Stimulated activated CD4-positive, alpha-beta T cell treated with anti-CD3 and anti-CD28 coated beads, TNF-alpha, amount 100 ng/mL, for 48 hours (primary cell): ENCODE measurements around the gene GRK4.

ENCODE experiments used
- DNase-seq, 3 donors: peaks; one replicate each; pipeline ENCODE4 v3.0.0-alpha.2; 2020; ENCODE audit warnings: low read depth in 3 of 3

GRK4 gene

GRCh38 chr4:3070709-3071500, 107.5 kb downstream of the GRK4 start:
- DNase-seq, result no peak

GRCh38 chr4:3071811-3072210, 108.4 kb downstream of the GRK4 start:
- no peak for DNase-seq

DNA sequence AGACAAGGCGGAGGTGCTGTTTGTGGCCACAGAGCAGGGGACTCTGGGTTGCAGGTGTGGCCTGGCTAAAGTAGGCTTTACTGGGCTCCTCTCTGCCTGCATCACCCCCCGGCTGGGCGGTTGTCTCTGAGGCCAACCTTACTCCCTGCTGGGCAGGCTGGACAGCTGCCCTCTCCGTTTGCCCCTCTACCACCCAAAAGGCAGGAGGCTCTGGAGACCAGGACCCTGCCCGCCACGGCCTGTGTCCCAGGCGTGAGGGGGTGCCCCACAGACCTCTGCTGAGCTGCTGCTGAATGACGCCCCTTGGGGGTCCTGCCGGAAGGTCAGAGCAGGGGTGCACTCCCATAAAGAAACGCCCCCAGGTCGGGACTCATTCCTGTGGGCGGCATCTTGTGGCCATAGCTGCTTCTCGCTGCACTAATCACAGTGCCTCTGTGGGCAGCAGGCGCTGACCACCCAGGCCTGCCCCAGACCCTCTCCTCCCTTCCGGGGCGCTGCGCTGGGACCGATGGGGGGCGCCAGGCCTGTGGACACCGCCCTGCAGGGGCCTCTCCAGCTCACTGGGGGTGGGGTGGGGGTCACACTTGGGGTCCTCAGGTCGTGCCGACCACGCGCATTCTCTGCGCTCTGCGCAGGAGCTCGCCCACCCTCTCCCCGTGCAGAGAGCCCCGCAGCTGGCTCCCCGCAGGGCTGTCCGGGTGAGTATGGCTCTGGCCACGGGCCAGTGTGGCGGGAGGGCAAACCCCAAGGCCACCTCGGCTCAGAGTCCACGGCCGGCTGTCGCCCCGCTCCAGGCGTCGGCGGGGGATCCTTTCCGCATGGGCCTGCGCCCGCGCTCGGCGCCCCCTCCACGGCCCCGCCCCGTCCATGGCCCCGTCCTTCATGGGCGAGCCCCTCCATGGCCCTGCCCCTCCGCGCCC, 110.0 kb downstream of the GRK4 start:
- DNase-seq, result no peak

DNA sequence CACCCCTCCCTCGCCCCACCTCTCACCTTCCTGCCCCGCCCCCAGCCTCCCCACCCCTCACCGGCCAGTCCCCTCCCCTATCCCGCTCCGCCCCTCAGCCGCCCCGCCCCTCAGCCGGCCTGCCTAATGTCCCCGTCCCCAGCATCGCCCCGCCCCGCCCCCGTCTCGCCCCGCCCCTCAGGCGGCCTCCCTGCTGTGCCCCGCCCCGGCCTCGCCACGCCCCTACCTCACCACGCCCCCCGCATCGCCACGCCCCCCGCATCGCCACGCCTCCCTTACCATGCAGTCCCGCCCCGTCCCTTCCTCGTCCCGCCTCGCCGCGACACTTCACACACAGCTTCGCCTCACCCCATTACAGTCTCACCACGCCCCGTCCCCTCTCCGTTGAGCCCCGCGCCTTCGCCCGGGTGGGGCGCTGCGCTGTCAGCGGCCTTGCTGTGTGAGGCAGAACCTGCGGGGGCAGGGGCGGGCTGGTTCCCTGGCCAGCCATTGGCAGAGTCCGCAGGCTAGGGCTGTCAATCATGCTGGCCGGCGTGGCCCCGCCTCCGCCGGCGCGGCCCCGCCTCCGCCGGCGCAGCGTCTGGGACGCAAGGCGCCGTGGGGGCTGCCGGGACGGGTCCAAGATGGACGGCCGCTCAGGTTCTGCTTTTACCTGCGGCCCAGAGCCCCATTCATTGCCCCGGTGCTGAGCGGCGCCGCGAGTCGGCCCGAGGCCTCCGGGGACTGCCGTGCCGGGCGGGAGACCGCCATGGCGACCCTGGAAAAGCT, 110.9 kb downstream of the GRK4 start, which contains the start of the genes HTT and HTT-AS:
TSS of gene HTT (plus strand) at position 604 of the 768 bp plus-strand sequence. CDS start at position 749, 145 bp downstream.
TSS of gene HTT-AS (minus strand) at position 461 of the 768 bp plus-strand sequence.
- peak; percentile 95 to 100 (median 98) for DNase-seq

DNA sequence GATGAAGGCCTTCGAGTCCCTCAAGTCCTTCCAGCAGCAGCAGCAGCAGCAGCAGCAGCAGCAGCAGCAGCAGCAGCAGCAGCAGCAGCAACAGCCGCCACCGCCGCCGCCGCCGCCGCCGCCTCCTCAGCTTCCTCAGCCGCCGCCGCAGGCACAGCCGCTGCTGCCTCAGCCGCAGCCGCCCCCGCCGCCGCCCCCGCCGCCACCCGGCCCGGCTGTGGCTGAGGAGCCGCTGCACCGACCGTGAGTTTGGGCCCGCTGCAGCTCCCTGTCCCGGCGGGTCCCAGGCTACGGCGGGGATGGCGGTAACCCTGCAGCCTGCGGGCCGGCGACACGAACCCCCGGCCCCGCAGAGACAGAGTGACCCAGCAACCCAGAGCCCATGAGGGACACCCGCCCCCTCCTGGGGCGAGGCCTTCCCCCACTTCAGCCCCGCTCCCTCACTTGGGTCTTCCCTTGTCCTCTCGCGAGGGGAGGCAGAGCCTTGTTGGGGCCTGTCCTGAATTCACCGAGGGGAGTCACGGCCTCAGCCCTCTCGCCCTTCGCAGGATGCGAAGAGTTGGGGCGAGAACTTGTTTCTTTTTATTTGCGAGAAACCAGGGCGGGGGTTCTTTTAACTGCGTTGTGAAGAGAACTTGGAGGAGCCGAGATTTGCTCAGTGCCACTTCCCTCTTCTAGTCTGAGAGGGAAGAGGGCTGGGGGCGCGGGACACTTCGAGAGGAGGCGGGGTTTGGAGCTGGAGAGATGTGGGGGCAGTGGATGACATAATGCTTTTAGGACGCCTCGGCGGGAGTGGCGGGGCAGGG, 111.7 kb downstream of the GRK4 start:
- peak; percentile 14 to 37 (median 33) for DNase-seq

GRCh38 chr4:3075652-3075981, 112.2 kb downstream of the GRK4 start:
- DNase-seq, result no peak

DNA sequence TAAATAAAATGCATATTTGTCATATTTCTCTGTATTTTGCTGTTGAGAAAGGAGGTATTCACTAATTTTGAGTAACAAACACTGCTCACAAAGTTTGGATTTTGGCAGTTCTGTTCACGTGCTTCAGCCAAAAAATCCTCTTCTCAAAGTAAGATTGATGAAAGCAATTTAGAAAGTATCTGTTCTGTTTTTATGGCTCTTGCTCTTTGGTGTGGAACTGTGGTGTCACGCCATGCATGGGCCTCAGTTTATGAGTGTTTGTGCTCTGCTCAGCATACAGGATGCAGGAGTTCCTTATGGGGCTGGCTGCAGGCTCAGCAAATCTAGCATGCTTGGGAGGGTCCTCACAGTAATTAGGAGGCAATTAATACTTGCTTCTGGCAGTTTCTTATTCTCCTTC, 114.4 kb downstream of the GRK4 start:
- no peak for DNase-seq

GRCh38 chr4:3079694-3080123, 116.3 kb downstream of the GRK4 start:
- no peak for DNase-seq

DNA sequence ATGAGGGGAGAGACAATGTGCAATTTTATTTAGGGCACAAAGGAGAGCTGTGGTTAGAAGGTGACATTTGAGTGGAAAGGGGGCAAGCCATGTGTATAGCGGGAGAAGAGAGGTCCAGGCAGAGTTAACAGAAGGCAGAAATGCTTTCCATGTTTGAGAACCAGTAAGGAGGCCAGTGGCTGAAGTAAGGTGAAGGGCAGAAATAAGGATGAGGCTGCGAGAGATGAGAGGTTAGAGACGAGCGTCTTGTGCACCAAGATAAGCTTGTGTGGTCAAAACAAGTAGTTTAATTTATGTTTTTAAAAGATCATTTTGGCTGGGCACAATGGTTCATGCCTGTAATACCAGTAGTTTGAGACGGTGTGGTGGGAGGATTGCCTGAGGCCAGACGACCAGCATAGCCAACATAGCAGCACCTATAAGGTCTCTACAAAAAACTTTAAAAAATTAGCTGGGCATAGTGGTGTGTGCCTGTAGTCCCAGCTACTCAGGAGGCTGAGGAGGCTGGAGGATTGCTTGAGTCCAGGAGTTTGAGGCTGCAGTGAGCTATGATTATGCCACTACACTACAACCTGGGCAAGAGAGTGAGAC, 119.6 kb downstream of the GRK4 start:
- no peak for DNase-seq

- no peak for DNase-seq
Observed at GRCh38 chr4:3083732-3084131, 120.4 kb downstream of the GRK4 start.

GRCh38 chr4:3085948-3086670, 122.7 kb downstream of the GRK4 start:
- no peak for DNase-seq

- no peak for DNase-seq
Observed at GRCh38 chr4:3087115-3087797, 123.9 kb downstream of the GRK4 start.
